Left cardiac atrium (tissue), 4 donors: ENCODE measurements around the gene SHROOM4. TPM values are rescaled to one million over a fixed set of nuclear protein-coding genes. Genes with fewer than 3 reads are reported as not detected.

ENCODE experiments used
- ATAC-seq, 2 donors: fragments of 200-7000 bp; cut with Tn5 transposase; one replicate each; pipeline ENCODE4 v1.9.1; 2020; ENCODE audit warnings: mild to moderate bottlenecking in 2 of 2, moderate library complexity in 2 of 2
- DNase-seq: peaks from one replicate; pipeline ENCODE4 v3.0.0-alpha.2; 2020
- intact Hi-C, 2 donors: fragments of 100-400 bp; cut with DNase I; formaldehyde crosslinking; loops; one replicate each; pipeline versions ENCODE4 v1.14.1 to v1.15.1; 2022 to 2023
- total RNA-seq, 2 donors: library from RNA; stranded (reverse); fragmentation: NEBNext Ultra II Directional; extraction: Animal tissue kit (Norgen Biotek cat#: 25700); gene quantifications; one replicate each; pipeline ENCODE4 v1.2.1, GENCODE V29; 2021
- donor health status: DM: no; HTN: yes; CAD: no.
- donor health status: DM: no; HTN: yes; CAD: no; lungs with severe emphysema.
- donor health status: DM: yes; HTN: yes; CAD: no.
- donor health status: Dilated cardiomyopathy.

SHROOM4 gene
- total RNA-seq, 2 donors from 2014 or later: 8.3 to 19.0 TPM

DNA sequence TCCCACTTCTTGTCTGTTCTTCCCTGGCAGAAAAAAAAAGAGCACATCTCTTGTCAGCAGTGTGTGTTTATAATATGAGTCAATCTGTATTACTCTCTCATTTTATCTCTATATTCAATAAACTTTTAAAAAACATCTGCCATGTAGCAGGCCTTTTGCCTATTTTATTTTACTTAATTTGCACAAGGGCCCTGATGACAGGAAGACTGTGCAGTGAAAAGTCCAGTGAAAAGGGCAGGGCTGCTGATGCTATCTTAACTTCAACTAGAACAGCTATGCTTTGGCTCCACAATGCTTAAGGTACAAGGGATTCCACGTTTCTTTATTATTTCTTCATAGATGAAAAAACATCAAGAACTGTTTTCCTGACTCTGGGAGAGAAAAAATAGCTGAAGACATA is 246.4 kb downstream of the SHROOM4 start:
- ATAC-seq (peak in 1 of 2 donors; percentile 70), DNase-seq (no peak)
- intact Hi-C loops: no loop called here

GRCh38 chrX:50565718-50566117 is 248.3 kb downstream of the SHROOM4 start:
- ATAC-seq (no peak), DNase-seq (no peak)
- intact Hi-C loops: no loop called here

Other genes starting within 250 kb of the SHROOM4 start
- not detected for gene BMP15, start 96.5 kb upstream of the SHROOM4 start, total RNA-seq